GM06990 (cell line): ENCODE results near the gene ESR1.

Experiments
- DNase-seq: peaks from one replicate; pipeline ENCODE4 v3.0.0-alpha.2; 2011; ENCODE audit not compliant: insufficient read length; ENCODE audit errors: extremely low read depth
- H3K27me3 ChIP-seq: replicated peaks from 2 replicates; pipeline ENCODE4 v1.6.0; 2011; ENCODE audit warnings: low read length; ENCODE audit not compliant: control insufficient read depth, insufficient read depth
- H3K36me3 ChIP-seq: 2 replicates; pipeline ENCODE4 v1.5.1; 2011; ENCODE audit warnings: low read length; ENCODE audit not compliant: control insufficient read depth, insufficient read depth
- H3K4me3 ChIP-seq: replicated peaks from 2 replicates; pipeline ENCODE4 v1.5.1; 2011; ENCODE audit warnings: low read depth, mild to moderate bottlenecking, control low read depth, low read length
- CTCF ChIP-seq: IDR thresholded peaks from 2 replicates; pipeline ENCODE4 v1.5.1; 2011; ENCODE audit warnings: low read length, control low read depth, mild to moderate bottlenecking, inconsistent platforms; ENCODE audit not compliant: insufficient read depth, poor library complexity, severe bottlenecking

The ESR1 gene

GRCh38 chr6:152121910-152122309 is 314.4 kb downstream of the ESR1 start:
- TF ChIP-seq CTCF = no peak
- no peak for DNase-seq
- H3K27me3 ChIP-seq = no peaks in the 10 kb centered on the region
- H3K4me3 ChIP-seq = no peak overlapping the region
- H3K36me3 ChIP-seq = no peaks in the 10 kb centered on the region

- Histone ChIP-seq H3K27me3 (no peaks in the 10 kb centered on the region), H3K4me3 (no peak overlapping the region), H3K36me3 (peaks cover under 1% of the 10 kb centered on the region; the same call in 1 of the 2 replicates)
- DNase-seq = no peak
- no peak for TF ChIP-seq CTCF
Observed at GRCh38 chr6:152122434-152122833, 315.0 kb downstream of the ESR1 start.

- Histone ChIP-seq H3K4me3 (no peak overlapping the region), H3K36me3 (peaks cover 1% of the 10 kb centered on the region), H3K27me3 (no peaks in the 10 kb centered on the region)
- no peak for DNase-seq
- TF ChIP-seq CTCF = no peak
Observed at GRCh38 chr6:152123076-152123475, 315.6 kb downstream of the ESR1 start.

GRCh38 chr6:152124429-152125074 is 317.1 kb downstream of the ESR1 start:
- no peak for DNase-seq
- peaks cover 4% of the 10 kb centered on the region for H3K36me3 ChIP-seq
- TF ChIP-seq CTCF = peak; percentile 65
- no peak overlapping the region for H3K4me3 ChIP-seq
- H3K27me3 ChIP-seq = no peaks in the 10 kb centered on the region

- Histone ChIP-seq H3K4me3 (no peak overlapping the region), H3K27me3 (no peaks in the 10 kb centered on the region), H3K36me3 (peaks cover 8% of the 10 kb centered on the region)
- TF ChIP-seq CTCF = no peak
- no peak for DNase-seq
Observed at GRCh38 chr6:152127432-152128165, 320.1 kb downstream of the ESR1 start.
